ENCODE results near the gene KIAA0513. TPM values are rescaled to one million over a fixed set of nuclear protein-coding genes. Genes with fewer than 3 reads are reported as not detected.

KIAA0513 gene
- total and polyA plus RNA-seq, 2 donors (not counting 1 experiment from before 2014, with no cell fraction given), result 11.7 to 22.3 TPM

DNA sequence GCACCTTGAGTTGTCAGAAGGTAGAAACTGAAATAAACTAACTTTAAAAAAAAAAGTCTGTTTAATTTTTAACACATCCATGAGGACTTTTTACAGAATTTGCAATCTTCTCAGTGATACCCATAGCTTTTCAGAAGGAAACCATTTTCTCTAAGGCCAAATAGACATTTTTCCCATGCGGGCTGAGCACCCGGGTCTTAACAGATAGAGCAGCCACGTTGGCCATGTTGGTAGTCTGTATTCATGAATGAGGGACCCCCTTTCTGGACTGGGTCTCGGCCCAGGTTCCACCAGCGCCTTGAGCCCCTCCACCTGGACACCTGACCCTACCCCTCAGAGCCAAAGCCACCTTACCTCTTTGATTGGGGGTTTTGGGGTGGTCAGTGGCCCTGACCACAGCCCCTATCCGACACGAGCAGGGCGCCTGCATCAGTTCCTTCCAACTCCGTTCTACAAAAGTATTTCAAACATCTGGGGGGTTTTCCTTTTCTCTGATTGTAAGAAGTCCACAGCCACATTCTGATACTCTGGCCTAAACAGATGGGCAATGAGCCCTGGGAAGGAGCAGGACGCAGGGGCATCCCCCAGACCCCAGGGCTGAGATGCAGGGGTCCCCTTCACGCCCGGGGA, 66.7 kb downstream of the KIAA0513 start:
- Histone ChIP-seq H3K4me3 (replicated peaks in 1 of 4; ENCODE audit: control extremely low read depth in 1 of 4, insufficient read depth in 1 of 4, low read depth in 3 of 4, low read length in 4 of 4) (no peak overlapping the region), H3K36me3 (ENCODE audit: control insufficient read depth, insufficient read depth, low read length) (no peaks in the 10 kb centered on the region), H3K79me2 (ENCODE audit: control insufficient read depth, insufficient read depth, low read length) (no peaks in the 10 kb centered on the region), H2AFZ (ENCODE audit: low read length) (no peak overlapping the region), H3K27me3 (ENCODE audit: control insufficient read depth, insufficient read depth, low read length) (peaks cover 4% of the 10 kb centered on the region), H3K27ac (ENCODE audit: insufficient read depth, low read length) (no peak overlapping the region), H3K4me1 (ENCODE audit: control insufficient read depth, extremely low read depth, insufficient read depth, low read length) (no peaks in the 10 kb centered on the region), H4K20me1 (ENCODE audit: control insufficient read depth, extremely low read depth, insufficient read depth, low read length) (no peaks in the 10 kb centered on the region), H3K4me2 (ENCODE audit: extremely low read depth, insufficient read depth, low read length) (no peak overlapping the region), H3K9me3 (ENCODE audit: control insufficient read depth, insufficient read depth, low read depth, low read length) (no peaks in the 10 kb centered on the region), H3K9ac (ENCODE audit: insufficient read depth, low read length) (no peak overlapping the region)
- TF ChIP-seq EZH2 (IDR thresholded peaks at IDR 0.05; ENCODE audit: low read length, missing control alignments), result no peak
- TF ChIP-seq, protein P1, sequence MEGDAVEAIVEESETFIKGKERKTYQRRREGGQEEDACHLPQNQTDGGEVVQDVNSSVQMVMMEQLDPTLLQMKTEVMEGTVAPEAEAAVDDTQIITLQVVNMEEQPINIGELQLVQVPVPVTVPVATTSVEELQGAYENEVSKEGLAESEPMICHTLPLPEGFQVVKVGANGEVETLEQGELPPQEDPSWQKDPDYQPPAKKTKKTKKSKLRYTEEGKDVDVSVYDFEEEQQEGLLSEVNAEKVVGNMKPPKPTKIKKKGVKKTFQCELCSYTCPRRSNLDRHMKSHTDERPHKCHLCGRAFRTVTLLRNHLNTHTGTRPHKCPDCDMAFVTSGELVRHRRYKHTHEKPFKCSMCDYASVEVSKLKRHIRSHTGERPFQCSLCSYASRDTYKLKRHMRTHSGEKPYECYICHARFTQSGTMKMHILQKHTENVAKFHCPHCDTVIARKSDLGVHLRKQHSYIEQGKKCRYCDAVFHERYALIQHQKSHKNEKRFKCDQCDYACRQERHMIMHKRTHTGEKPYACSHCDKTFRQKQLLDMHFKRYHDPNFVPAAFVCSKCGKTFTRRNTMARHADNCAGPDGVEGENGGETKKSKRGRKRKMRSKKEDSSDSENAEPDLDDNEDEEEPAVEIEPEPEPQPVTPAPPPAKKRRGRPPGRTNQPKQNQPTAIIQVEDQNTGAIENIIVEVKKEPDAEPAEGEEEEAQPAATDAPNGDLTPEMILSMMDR (conservative IDR thresholded peaks at IDR 0.05 in 1 of 2, IDR thresholded peaks at IDR 0.05 in 1 of 2; ENCODE audit: low read depth in 1 of 2, low read length in 2 of 2), result no peak
- DNase-seq (ENCODE audit: low read depth in 2 of 2), result no peak

DNA sequence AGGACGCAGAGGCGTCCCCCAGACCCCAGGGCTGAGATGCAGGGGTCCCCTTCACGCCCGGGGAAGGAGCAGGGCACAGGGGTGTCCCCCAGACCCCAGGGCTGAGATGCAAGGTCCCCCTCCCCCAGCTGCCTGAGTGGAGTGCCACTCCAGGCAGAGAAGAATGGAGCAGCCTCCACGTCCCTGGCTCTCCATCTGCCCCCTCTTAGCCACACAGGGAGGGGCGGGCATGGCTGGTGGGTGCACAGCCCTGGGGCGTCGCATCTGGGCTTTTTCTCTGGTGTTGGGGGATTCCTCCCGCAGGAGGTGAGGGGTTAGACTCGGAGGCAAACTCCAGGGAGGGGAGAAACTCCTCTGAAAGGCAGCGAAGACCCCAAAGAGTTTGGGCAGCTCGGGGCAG, 67.2 kb downstream of the KIAA0513 start:
- TF ChIP-seq EZH2 (IDR thresholded peaks at IDR 0.05; ENCODE audit: low read length, missing control alignments), result no peak
- TF ChIP-seq, protein P1 (conservative IDR thresholded peaks at IDR 0.05 in 1 of 2, IDR thresholded peaks at IDR 0.05 in 1 of 2; ENCODE audit: low read depth in 1 of 2, low read length in 2 of 2), result no peak
- no peaks in the 10 kb centered on the region for H3K79me2 ChIP-seq (ENCODE audit: control insufficient read depth, insufficient read depth, low read length)
- H3K27ac ChIP-seq (ENCODE audit: insufficient read depth, low read length), result no peak overlapping the region
- no peak overlapping the region for H3K4me3 ChIP-seq (replicated peaks in 1 of 4; ENCODE audit: control extremely low read depth in 1 of 4, insufficient read depth in 1 of 4, low read depth in 3 of 4, low read length in 4 of 4)
- H3K9ac ChIP-seq (ENCODE audit: insufficient read depth, low read length), result no peak overlapping the region
- peaks cover 4% of the 10 kb centered on the region for H3K27me3 ChIP-seq (ENCODE audit: control insufficient read depth, insufficient read depth, low read length)
- no peak overlapping the region for H2AFZ ChIP-seq (ENCODE audit: low read length)
- H3K4me1 ChIP-seq (ENCODE audit: control insufficient read depth, extremely low read depth, insufficient read depth, low read length), result no peaks in the 10 kb centered on the region
- no peaks in the 10 kb centered on the region for H3K36me3 ChIP-seq (ENCODE audit: control insufficient read depth, insufficient read depth, low read length)
- DNase-seq (ENCODE audit: low read depth in 2 of 2), result no peak
- no peak overlapping the region for H3K4me2 ChIP-seq (ENCODE audit: extremely low read depth, insufficient read depth, low read length)
- no peaks in the 10 kb centered on the region for H3K9me3 ChIP-seq (ENCODE audit: control insufficient read depth, insufficient read depth, low read depth, low read length)
- H4K20me1 ChIP-seq (ENCODE audit: control insufficient read depth, extremely low read depth, insufficient read depth, low read length), result no peaks in the 10 kb centered on the region

GRCh38 chr16:85096921-85097320, 69.3 kb downstream of the KIAA0513 start:
- H3K4me1 ChIP-seq (ENCODE audit: control insufficient read depth, extremely low read depth, insufficient read depth, low read length), result no peaks in the 10 kb centered on the region
- H3K79me2 ChIP-seq (ENCODE audit: control insufficient read depth, insufficient read depth, low read length), result no peaks in the 10 kb centered on the region
- no peaks in the 10 kb centered on the region for H4K20me1 ChIP-seq (ENCODE audit: control insufficient read depth, extremely low read depth, insufficient read depth, low read length)
- H3K9me3 ChIP-seq (ENCODE audit: control insufficient read depth, insufficient read depth, low read depth, low read length), result no peaks in the 10 kb centered on the region
- H2AFZ ChIP-seq (ENCODE audit: low read length), result no peak overlapping the region
- H3K4me3 ChIP-seq (replicated peaks in 1 of 4; ENCODE audit: control extremely low read depth in 1 of 4, insufficient read depth in 1 of 4, low read depth in 3 of 4, low read length in 4 of 4), result no peak overlapping the region
- H3K4me2 ChIP-seq (ENCODE audit: extremely low read depth, insufficient read depth, low read length), result no peak overlapping the region
- H3K27me3 ChIP-seq (ENCODE audit: control insufficient read depth, insufficient read depth, low read length), result peaks cover 4% of the 10 kb centered on the region
- H3K36me3 ChIP-seq (ENCODE audit: control insufficient read depth, insufficient read depth, low read length), result no peaks in the 10 kb centered on the region
- DNase-seq (ENCODE audit: low read depth in 2 of 2), result no peak
- TF ChIP-seq EZH2 (IDR thresholded peaks at IDR 0.05; ENCODE audit: low read length, missing control alignments), result no peak
- TF ChIP-seq, protein P1 (conservative IDR thresholded peaks at IDR 0.05 in 1 of 2, IDR thresholded peaks at IDR 0.05 in 1 of 2; ENCODE audit: low read depth in 1 of 2, low read length in 2 of 2), result no peak
- no peak overlapping the region for H3K9ac ChIP-seq (ENCODE audit: insufficient read depth, low read length)
- no peak overlapping the region for H3K27ac ChIP-seq (ENCODE audit: insufficient read depth, low read length)

All from fibroblast of lung (primary cell).